SK-N-MC (cell line): ENCODE results near the gene MYL3.

Source experiments
- EZH2 ChIP-seq: fragments of 200-600 bp; sonication (generic); IDR thresholded peaks from one replicate; pipeline ENCODE4 v1.6.1; 2017; ENCODE audit warnings: antibody characterized with exemption
- FOXP2 ChIP-seq: optimal IDR thresholded peaks from 2 replicates; pipeline ENCODE3; 2011; ENCODE audit warnings: mild to moderate bottlenecking, moderate library complexity; ENCODE audit not compliant: insufficient read depth; ENCODE audit errors: extremely low read length, control extremely low read depth
- POLR2AphosphoS5 ChIP-seq: IDR thresholded peaks from 2 replicates; pipeline ENCODE4 v1.6.1; 2012; ENCODE audit warnings: mild to moderate bottlenecking, low read depth, low read length, borderline replicate concordance

- no peak for TF ChIP-seq EZH2
- TF ChIP-seq POLR2AphosphoS5: no peak
- TF ChIP-seq FOXP2: no peak
Measured at GRCh38 chr3:46897031-46897430, 33.8 kb upstream of the MYL3 start.
